Ishikawa (cell line): ENCODE data around the gene ANKLE1.

Experiments used
- CEBPB ChIP-seq: IDR thresholded peaks from 2 replicates; pipeline ENCODE4 v1.6.1; 2012
- CREB1 ChIP-seq: IDR thresholded peaks from 2 replicates; pipeline ENCODE4 v1.6.1; 2012; ENCODE audit warnings: low read depth
- EGR1 ChIP-seq: IDR thresholded peaks from 2 replicates; pipeline ENCODE4 v1.6.1; 2012
- EP300 ChIP-seq: IDR thresholded peaks from 2 replicates; pipeline ENCODE4 v1.6.1; 2012; ENCODE audit warnings: borderline replicate concordance
- FOXM1 ChIP-seq: IDR thresholded peaks from 2 replicates; pipeline ENCODE4 v1.6.1; 2012; ENCODE audit warnings: low read depth, borderline replicate concordance
- MAX ChIP-seq: IDR thresholded peaks from 2 replicates; pipeline ENCODE4 v1.6.1; 2012
- NFIC ChIP-seq: IDR thresholded peaks from 2 replicates; pipeline ENCODE4 v1.6.1; 2012
- RAD21 ChIP-seq: IDR thresholded peaks from 2 replicates; pipeline ENCODE4 v1.6.1; 2012; ENCODE audit warnings: low read depth
- REST ChIP-seq: IDR thresholded peaks from 2 replicates; pipeline ENCODE4 v1.6.1; 2012; ENCODE audit warnings: low read depth, mild to moderate bottlenecking
- TAF1 ChIP-seq: IDR thresholded peaks from 2 replicates; pipeline ENCODE4 v1.6.1; 2012; ENCODE audit warnings: low read depth, mild to moderate bottlenecking
- TCF12 ChIP-seq: IDR thresholded peaks from 2 replicates; pipeline ENCODE4 v1.6.1; 2012; ENCODE audit warnings: low read depth
- TEAD4 ChIP-seq: IDR thresholded peaks from 2 replicates; pipeline ENCODE4 v1.6.1; 2012
- USF1 ChIP-seq: IDR thresholded peaks from 2 replicates; pipeline ENCODE4 v1.6.1; 2012
- YY1 ChIP-seq: IDR thresholded peaks from 2 replicates; pipeline ENCODE4 v1.6.1; 2012; ENCODE audit warnings: low read depth
- ZBTB7A ChIP-seq: IDR thresholded peaks from 2 replicates; pipeline ENCODE4 v1.6.1; 2012; ENCODE audit warnings: low read depth

ANKLE1 gene

GRCh38 chr19:17281391-17282304 is at the start of gene ANKLE1:
TSS of gene ANKLE1 (plus strand) at chr19:17281901. CDS start at chr19:17281921, 20 bp downstream.
- TF ChIP-seq TCF12 (no peak), FOXM1 (no peak)

GRCh38 chr19:17232258-17232657 is 49.4 kb upstream of the ANKLE1 start:
- TF ChIP-seq EGR1 (no peak), TCF12 (no peak), CREB1 (no peak), USF1 (no peak), REST (no peak), FOXM1 (no peak), TEAD4 (no peak), NFIC (no peak), RAD21 (no peak), CEBPB (no peak), EP300 (no peak), ZBTB7A (no peak), YY1 (no peak), TAF1 (no peak), MAX (no peak)

GRCh38 chr19:17234911-17235299 is 46.8 kb upstream of the ANKLE1 start:
- TF ChIP-seq TEAD4 (no peak), ZBTB7A (peak; percentile 58; the same call in 1 of the 2 replicates)

GRCh38 chr19:17235300-17235970 is 46.3 kb upstream of the ANKLE1 start:
- TF ChIP-seq FOXM1 (no peak), ZBTB7A (0 out of 2 replicates have a peak, but pooled peaks have one; percentile 23)

GRCh38 chr19:17235971-17236777 is 45.5 kb upstream of the ANKLE1 start:
- TF ChIP-seq NFIC (no peak), CEBPB (no peak), TEAD4 (no peak), ZBTB7A (no peak), EGR1 (no peak)

GRCh38 chr19:17236811-17237543 is 44.7 kb upstream of the ANKLE1 start:
- TF ChIP-seq NFIC: peak; percentile 56
- no peak for TF ChIP-seq CREB1

GRCh38 chr19:17237747-17238706 is 43.7 kb upstream of the ANKLE1 start:
- TF ChIP-seq TCF12 (no peak), ZBTB7A (no peak), NFIC (no peak), TAF1 (no peak), CEBPB (no peak), TEAD4 (no peak), EP300 (no peak), RAD21 (no peak), EGR1 (no peak), CREB1 (no peak), MAX (no peak), YY1 (no peak), FOXM1 (no peak), REST (no peak), USF1 (no peak)
